ENCODE measurements around the gene KCNQ1. TPM values are rescaled to one million over a fixed set of nuclear protein-coding genes. Genes with fewer than 3 reads are reported as not detected.

The KCNQ1 gene
- total RNA-seq, 2 donors from 2014 or later = 18.6 to 25.5 TPM

DNA sequence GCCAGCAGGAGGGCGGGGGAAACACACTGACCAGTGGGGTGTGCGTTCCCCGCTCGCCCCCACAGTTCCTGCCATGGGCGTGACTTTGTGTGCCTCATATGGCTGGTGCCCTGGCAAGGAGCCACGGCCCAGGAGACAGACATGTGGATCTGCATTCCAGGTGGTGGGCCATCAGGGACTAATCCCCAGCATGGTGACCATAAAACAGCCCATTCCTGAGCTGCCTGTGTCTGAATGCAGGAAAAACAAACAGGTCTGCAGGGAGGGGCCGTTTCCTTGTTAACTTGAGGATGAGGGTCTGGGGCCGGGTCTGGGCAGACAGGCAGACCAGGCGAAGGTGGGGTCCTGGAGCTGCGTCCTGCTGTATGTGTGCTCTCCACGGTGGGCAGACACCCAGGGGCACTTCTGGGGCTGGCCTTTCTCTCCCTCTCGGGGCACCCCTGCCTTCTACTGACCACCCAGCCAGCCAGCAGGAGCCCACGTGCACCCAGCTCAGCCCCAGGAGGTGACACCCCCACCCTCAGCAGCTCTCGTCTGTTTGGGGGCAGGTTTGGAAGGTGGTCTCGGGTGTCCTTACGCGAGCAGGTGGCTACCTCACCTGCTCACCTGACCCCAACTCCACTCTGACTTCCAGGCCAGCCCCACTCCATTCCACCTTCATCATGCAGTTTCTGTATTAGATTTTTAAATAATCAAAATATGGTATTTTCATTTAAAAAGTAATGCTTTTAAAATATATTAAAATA lies 134.7 kb downstream of the KCNQ1 start:
- no peak overlapping the region for H3K27ac Mint-ChIP-seq

DNA sequence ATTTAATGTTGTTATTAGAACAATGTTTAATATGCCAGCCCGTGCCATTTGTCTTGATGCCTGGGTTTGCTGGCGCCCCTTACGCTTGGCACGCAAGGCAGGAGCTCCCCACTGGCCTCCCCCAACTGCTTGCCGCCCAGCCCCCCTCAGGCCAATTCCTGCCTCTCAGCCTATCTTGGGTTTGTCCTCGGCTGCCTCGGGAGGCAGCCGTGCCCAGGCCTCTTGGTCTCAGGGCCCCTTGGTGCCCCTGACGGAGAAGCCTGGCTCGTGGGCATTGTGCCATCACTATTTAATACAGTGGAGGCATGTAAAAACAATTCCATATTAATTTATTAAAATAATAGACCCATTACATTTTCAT lies 135.2 kb downstream of the KCNQ1 start:
- ATAC-seq = no peak
- H3K27ac Mint-ChIP-seq = no peak overlapping the region
- no peak overlapping the region for H3K4me3 Mint-ChIP-seq
- no peaks in the 10 kb centered on the region for H3K36me3 Mint-ChIP-seq (ENCODE audit: low read depth)
- DNase-seq = peak in 1 of 3 donors; percentile 4
- H3K27me3 Mint-ChIP-seq = no peaks in the 10 kb centered on the region
- H3K4me1 Mint-ChIP-seq = no peaks in the 10 kb centered on the region
- H3K9me3 ChIP-seq (ENCODE audit: control insufficient read depth, low read length, poor library complexity, severe bottlenecking) = no peaks in the 10 kb centered on the region

More for the DNA sequence above, 134.7 kb downstream of the KCNQ1 start:
- Mint-ChIP-seq H3K4me1 (no peaks in the 10 kb centered on the region), H3K27me3 (no peaks in the 10 kb centered on the region), H3K36me3 (ENCODE audit: low read depth) (no peaks in the 10 kb centered on the region), H3K4me3 (no peak overlapping the region)
- peak in 2 of 3 donors; percentile 4 to 6 for DNase-seq
- no peaks in the 10 kb centered on the region for H3K9me3 ChIP-seq (ENCODE audit: control insufficient read depth, low read length, poor library complexity, severe bottlenecking)
- no peak for ATAC-seq

DNA sequence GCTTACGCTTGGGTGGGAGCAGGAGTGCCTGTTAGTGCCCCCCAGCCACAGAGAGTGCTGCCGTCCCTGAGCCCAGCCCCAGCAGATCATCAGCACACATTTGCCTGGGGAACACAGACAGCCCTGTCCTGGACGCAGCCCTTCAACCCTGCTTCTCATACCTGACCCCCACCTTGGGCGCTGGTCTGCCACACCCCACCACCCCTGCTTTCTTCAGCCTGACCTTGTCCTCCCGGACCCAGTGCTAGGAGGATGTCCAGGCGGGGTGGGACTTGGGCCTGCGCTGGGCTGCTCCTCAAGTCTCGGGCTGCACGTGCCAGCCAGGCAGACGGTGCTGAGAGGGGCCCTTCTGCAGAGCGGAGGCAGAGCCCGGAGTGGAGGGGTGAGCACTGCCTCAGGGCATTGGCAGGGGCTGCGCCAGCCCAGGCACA lies 135.8 kb downstream of the KCNQ1 start:
- ATAC-seq (no peak), DNase-seq (peak; percentile 2 to 4 (median 3))
- Mint-ChIP-seq H3K4me3 (no peak overlapping the region), H3K27me3 (no peaks in the 10 kb centered on the region), H3K4me1 (no peaks in the 10 kb centered on the region), H3K36me3 (ENCODE audit: low read depth) (no peaks in the 10 kb centered on the region), H3K27ac (no peak overlapping the region)
- no peaks in the 10 kb centered on the region for H3K9me3 ChIP-seq (ENCODE audit: control insufficient read depth, low read length, poor library complexity, severe bottlenecking)

DNA sequence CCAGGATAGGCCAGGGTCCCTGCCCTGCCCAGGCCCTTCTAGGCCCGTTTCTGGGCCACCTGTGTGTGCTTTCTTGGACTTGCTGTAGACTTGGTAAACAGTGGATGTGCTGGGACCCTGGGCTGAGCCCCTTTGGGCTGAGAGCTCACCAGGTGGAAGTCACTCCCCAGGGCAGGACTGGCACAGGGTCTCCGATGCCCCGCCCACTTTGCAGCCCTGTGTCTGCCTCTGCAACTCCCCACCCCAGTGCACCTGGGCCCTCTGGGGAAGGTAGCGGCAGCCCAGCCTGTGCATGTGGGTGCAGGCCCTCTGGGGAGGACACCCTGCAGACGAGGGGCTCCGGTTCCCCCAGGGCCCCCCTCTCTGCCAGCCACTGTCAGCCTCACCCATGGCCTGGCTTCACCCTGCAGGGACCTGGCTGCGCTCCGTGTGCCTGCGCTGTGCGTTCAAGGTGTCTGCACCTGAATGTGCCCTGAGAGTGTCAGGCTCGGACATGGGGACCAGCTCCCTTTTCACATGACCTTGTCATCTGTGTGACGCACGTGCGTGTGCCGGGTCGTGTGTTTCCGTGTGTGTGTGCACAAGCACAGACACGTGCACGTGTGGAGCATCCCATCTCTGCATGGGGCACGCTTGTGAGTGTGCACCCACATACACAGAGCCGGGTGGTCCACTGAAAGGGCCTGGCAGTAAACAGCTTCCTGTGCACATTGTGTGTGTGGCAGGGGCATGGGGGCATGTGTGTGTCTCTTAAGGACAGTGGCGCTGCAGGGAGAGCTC lies 136.5 kb downstream of the KCNQ1 start:
- DNase-seq = peak in 2 of 3 donors; percentile 7 to 8
- Mint-ChIP-seq H3K27ac (no peak overlapping the region), H3K36me3 (ENCODE audit: low read depth) (no peaks in the 10 kb centered on the region), H3K4me3 (no peak overlapping the region), H3K27me3 (no peaks in the 10 kb centered on the region), H3K4me1 (no peaks in the 10 kb centered on the region)
- no peak for ATAC-seq
- H3K9me3 ChIP-seq (ENCODE audit: control insufficient read depth, low read length, poor library complexity, severe bottlenecking) = no peaks in the 10 kb centered on the region

DNA sequence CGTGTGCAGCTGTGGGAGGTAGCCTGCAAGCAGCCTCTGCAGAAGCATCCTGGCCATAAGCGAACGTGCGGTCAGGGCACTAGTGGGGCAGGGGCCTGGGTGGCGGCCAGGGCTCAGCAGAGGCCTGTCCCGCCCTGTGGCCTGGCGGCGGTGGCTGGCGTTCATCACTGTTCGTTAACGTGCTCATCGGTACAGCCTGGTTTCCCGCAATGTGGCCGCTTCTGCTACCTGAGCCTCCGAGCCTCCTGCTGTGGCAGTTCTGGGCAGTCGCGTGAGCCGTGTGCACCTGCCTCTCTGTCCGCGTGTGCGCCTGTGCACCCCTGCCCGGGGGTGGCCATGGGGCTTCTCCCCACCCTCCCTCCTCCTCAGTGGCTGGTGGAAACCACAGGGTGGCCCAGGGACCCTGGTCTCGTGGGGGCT lies 137.1 kb downstream of the KCNQ1 start:
- Mint-ChIP-seq H3K27me3 (no peaks in the 10 kb centered on the region), H3K4me1 (no peaks in the 10 kb centered on the region), H3K27ac (no peak overlapping the region), H3K4me3 (no peak overlapping the region), H3K36me3 (ENCODE audit: low read depth) (no peaks in the 10 kb centered on the region)
- ATAC-seq = no peak
- H3K9me3 ChIP-seq (ENCODE audit: control insufficient read depth, low read length, poor library complexity, severe bottlenecking) = no peaks in the 10 kb centered on the region
- DNase-seq = peak; percentile 1 to 5 (median 5)

DNA sequence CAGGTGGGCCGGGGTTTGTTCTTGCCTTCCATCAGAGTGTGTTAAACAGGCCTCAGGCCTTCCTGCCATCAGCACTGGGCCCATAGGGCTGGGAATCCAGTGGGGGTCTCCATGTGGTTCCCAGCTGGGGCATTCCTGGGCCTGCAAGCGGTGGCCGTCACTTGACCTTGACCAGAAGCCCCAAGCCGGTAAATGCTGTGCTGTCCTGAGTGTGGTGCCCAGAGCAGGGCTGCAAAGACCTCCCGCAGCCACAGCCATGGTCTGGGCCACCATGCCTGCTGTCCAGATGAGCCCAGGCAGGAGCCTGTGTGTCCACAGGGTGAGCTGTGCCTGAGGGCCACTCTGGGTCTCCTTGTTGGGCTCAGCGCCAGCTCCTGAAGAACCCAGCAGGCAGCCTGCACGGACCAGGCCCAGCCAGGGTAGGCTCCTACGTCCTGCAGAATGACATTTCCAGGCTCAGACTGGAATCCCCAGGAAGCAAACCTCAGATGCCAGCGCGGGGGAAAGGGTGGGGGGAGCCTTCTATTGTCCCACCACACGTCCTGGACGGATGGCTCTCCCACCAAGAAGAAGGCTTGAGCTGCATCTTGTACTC lies 137.6 kb downstream of the KCNQ1 start:
- Mint-ChIP-seq H3K4me3 (no peak overlapping the region), H3K4me1 (no peaks in the 10 kb centered on the region), H3K27me3 (no peaks in the 10 kb centered on the region), H3K36me3 (ENCODE audit: low read depth) (no peaks in the 10 kb centered on the region), H3K27ac (no peak overlapping the region)
- no peaks in the 10 kb centered on the region for H3K9me3 ChIP-seq (ENCODE audit: control insufficient read depth, low read length, poor library complexity, severe bottlenecking)
- DNase-seq (peak in 2 of 3 donors; percentile 4 to 7), ATAC-seq (no peak)

DNA sequence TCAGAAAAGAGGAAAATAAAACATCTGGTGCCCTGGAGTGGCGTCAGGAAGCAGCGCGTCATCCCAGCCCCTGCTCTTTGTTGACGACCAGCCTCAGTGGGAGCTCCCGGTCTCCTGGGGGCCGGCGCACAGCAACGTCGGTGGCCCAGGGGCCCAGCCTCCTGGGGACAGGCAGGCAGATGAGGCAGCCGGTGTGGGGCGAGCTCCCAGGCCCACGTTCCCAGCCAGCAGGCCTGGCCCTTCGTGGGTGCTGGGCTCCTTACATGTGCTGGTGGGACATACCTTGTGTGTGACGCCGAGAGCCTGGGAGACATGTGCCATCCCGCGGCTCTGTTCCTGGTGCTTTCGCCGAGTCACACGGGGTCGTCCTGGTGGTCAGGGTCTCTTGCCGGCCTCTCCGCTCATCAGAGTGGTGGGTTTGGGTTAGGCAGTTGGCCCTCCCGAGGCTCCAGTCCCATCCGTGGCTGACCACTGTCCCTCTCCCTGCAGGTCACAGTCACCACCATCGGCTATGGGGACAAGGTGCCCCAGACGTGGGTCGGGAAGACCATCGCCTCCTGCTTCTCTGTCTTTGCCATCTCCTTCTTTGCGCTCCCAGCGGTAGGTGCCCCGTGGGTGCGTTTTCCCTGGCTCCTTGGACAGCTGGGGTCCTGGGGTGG lies 138.3 kb downstream of the KCNQ1 start:
- ATAC-seq (no peak), DNase-seq (peak; percentile 0 to 7 (median 6))
- Mint-ChIP-seq H3K27me3 (no peaks in the 10 kb centered on the region), H3K4me1 (no peaks in the 10 kb centered on the region), H3K36me3 (ENCODE audit: low read depth) (no peaks in the 10 kb centered on the region), H3K27ac (no peak overlapping the region), H3K4me3 (no peak overlapping the region)
- H3K9me3 ChIP-seq (ENCODE audit: control insufficient read depth, low read length, poor library complexity, severe bottlenecking) = no peaks in the 10 kb centered on the region

DNA sequence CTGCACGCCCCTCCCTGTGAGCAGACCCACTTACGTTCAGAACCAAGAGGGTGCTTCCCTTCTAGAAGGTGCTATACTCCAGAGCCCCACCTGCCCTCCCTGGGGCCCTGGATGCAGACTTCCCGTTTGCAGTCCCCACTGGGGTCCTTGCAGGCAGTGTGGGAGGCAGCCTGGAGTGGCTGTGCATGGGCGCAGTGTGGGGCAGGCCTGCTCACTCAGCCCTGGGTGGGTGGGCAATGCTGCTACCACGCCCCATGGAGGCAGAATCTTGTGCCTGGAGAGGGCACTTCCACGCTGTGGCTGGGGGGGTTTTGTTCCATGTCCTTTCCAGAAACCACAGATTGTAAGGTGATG lies 138.8 kb downstream of the KCNQ1 start:
- DNase-seq (peak in 2 of 3 donors; percentile 3 to 7), ATAC-seq (no peak)
- no peak overlapping the region for H3K4me3 Mint-ChIP-seq
- no peaks in the 10 kb centered on the region for H3K9me3 ChIP-seq (ENCODE audit: control insufficient read depth, low read length, poor library complexity, severe bottlenecking)
- H3K4me1 Mint-ChIP-seq = no peaks in the 10 kb centered on the region
- no peak overlapping the region for H3K27ac Mint-ChIP-seq
- no peaks in the 10 kb centered on the region for H3K27me3 Mint-ChIP-seq
- no peaks in the 10 kb centered on the region for H3K36me3 Mint-ChIP-seq (ENCODE audit: low read depth)

DNA sequence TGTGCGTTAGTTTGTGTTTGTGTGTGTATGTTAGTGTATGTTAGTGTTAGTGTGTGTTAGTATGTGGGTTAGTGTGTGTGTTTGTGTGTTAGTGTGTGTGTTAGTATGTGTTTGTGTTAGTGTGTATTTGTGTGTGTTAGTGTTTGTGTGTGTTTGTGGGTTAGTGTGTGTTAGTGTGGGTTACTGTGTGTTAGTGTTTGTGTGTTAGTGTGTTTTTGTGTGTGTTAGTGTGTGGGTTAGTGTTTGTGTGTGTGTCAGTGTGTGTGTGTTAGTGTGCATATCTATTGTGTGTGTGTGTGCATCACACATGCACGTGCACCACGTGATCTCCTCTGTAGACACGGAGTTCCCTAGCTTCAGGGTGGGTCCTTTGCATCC lies 139.6 kb downstream of the KCNQ1 start:
- no peaks in the 10 kb centered on the region for H3K9me3 ChIP-seq (ENCODE audit: control insufficient read depth, low read length, poor library complexity, severe bottlenecking)
- H3K27ac Mint-ChIP-seq = no peak overlapping the region
- H3K4me1 Mint-ChIP-seq = no peaks in the 10 kb centered on the region

DNA sequence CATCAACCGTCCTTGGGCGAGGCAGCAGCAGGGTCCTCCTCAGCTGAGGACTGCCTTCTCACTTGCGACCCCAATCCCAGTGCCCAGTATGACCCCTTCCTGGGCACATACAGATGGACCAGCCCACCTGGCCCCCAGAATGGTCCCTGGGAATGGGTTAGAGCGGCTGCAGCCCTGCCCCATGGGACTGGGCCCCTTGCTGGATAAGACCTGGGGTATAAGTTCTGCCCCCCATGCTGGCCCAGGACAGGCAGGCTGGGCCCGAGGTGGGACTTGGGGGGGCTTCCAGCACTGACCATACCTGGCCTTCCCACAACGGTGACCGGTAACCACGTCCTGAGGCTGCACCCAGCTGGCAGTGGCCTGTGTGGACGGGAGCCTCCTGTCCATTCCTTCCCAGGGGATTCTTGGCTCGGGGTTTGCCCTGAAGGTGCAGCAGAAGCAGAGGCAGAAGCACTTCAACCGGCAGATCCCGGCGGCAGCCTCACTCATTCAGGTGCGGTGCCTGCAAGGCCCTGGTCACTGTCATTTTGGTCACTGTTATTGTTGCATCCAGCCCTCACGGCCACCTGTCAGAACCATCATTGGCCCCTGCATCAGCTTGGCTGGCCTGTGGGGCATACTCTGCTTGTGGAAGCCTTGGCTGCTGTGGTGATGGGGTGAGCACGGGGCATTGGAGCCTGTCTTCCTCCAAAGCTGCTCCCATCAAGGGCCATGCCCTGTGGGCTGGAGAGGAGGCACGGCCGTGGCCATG lies 140.2 kb downstream of the KCNQ1 start:
- DNase-seq = peak in 2 of 3 donors; percentile 2 to 8
- Mint-ChIP-seq H3K27me3 (no peaks in the 10 kb centered on the region), H3K36me3 (ENCODE audit: low read depth) (no peaks in the 10 kb centered on the region), H3K4me3 (no peak overlapping the region), H3K4me1 (no peaks in the 10 kb centered on the region), H3K27ac (no peak overlapping the region)
- H3K9me3 ChIP-seq (ENCODE audit: control insufficient read depth, low read length, poor library complexity, severe bottlenecking) = no peaks in the 10 kb centered on the region
- no peak for ATAC-seq

More for the DNA sequence above, 139.6 kb downstream of the KCNQ1 start:
- Mint-ChIP-seq H3K36me3 (ENCODE audit: low read depth) (no peaks in the 10 kb centered on the region), H3K4me3 (no peak overlapping the region), H3K27me3 (no peaks in the 10 kb centered on the region)
- no peak for ATAC-seq
- DNase-seq = no peak

DNA sequence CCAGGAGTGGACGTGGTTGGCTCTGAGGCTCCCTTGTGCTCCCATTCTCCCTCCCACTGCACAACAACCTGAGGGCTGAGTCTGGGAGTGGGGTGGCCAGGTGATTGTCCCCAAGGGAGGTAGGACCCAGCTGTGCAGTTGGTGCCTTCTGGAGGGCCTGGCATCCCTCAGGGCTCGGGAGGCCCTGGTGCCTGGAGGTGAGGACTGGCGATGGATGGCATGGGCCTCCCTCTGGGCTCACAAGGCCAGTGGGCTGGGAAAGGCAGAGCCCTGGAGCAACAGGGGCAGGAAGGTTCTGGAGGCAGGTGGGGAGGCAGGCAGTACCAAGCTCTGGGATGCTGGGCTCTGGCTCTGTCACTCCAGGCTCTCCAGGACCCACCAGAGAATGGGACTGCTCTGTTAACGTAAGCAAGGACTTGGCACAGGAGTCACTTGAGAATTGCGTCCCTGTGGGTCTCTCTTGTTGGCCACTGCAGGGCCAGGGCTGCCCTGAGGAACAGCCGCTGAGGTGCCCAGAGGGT lies 140.8 kb downstream of the KCNQ1 start:
- no peaks in the 10 kb centered on the region for H3K36me3 Mint-ChIP-seq (ENCODE audit: low read depth)
- H3K27me3 Mint-ChIP-seq = no peaks in the 10 kb centered on the region
- peak in 1 of 3 donors; percentile 4 for DNase-seq
- no peak for ATAC-seq
- no peak overlapping the region for H3K4me3 Mint-ChIP-seq
- H3K9me3 ChIP-seq (ENCODE audit: control insufficient read depth, low read length, poor library complexity, severe bottlenecking) = no peaks in the 10 kb centered on the region
- H3K4me1 Mint-ChIP-seq = no peaks in the 10 kb centered on the region
- H3K27ac Mint-ChIP-seq = no peak overlapping the region

DNA sequence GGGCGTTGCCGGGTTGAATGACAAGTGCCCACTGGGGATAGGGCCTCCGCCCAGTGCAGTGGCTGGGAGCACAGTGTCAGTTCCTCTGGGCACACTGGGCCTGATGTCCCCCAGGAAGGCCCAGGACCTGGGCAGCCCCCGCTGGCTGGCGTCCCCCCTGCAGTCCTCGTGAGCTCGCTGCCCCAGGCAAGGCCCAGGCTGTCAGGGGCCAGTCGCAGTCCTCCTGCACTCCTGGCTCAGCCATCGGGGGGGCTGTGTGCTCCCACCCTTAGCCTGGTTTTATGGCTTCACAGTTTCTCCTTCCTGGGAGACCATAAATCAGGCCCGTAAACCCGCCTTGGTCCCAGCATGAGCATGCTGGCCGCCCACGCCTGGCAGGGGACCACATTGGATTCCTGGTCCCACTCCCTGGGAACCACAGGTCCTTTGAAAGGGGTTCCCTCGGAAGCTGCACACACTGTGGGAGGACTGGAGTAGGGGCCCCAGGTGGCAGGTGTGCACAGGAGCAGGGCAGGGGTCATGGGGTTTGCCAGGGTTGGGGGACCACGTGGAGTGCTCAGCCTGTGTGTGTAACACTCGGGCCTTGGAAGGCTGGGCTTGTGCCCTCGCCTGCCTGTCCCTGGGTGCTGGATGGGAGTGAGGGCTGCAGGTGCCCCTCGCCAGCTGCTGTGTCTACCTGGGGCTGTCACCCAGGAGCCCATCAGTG lies 141.4 kb downstream of the KCNQ1 start:
- ATAC-seq (no peak), DNase-seq (peak in 1 of 3 donors; percentile 9)
- H3K4me1 Mint-ChIP-seq = no peaks in the 10 kb centered on the region
- H3K4me3 Mint-ChIP-seq = no peak overlapping the region
- no peaks in the 10 kb centered on the region for H3K27me3 Mint-ChIP-seq
- H3K27ac Mint-ChIP-seq = no peak overlapping the region
- H3K36me3 Mint-ChIP-seq (ENCODE audit: low read depth) = peaks cover 3% of the 10 kb centered on the region
- no peaks in the 10 kb centered on the region for H3K9me3 ChIP-seq (ENCODE audit: control insufficient read depth, low read length, poor library complexity, severe bottlenecking)
